Neutrophil (primary cell): ENCODE results near the gene CLIC5.

ENCODE experiments used
- H3K27ac ChIP-seq: fragments of 200-600 bp; sonication (generic); 2 replicates; pipeline ENCODE4 v1.5.1; 2016; ENCODE audit warnings: mild to moderate bottlenecking, moderate library complexity
- H3K27me3 ChIP-seq: fragments of 200-600 bp; sonication (generic); 2 replicates; pipeline ENCODE4 v1.6.0; 2016; ENCODE audit warnings: mild to moderate bottlenecking
- H3K36me3 ChIP-seq: fragments of 200-600 bp; sonication (generic); 2 replicates; pipeline ENCODE4 v1.5.1; 2017
- H3K4me1 ChIP-seq, 2 experiments: fragments of 200-600 bp in 1 of 2; sonication (generic) in 1 of 2; 1 replicate in 1 of 2; 2 replicates in 1 of 2; pipeline versions ENCODE4 v1.5.1 to v1.6.1; 2013 to 2016; ENCODE audit warnings: low read depth in 1 of 2, low read length in 1 of 2, mild to moderate bottlenecking in 1 of 2, moderate library complexity in 1 of 2; ENCODE audit not compliant: control insufficient read depth in 1 of 2, insufficient read depth in 1 of 2
- H3K4me3 ChIP-seq, 2 experiments: fragments of 200-600 bp in 1 of 2; sonication (generic) in 1 of 2; 1 replicate in 1 of 2; 2 replicates in 1 of 2; pipeline ENCODE4 v1.5.1; 2013 to 2016; ENCODE audit warnings: low read depth in 1 of 2, low read length in 1 of 2, mild to moderate bottlenecking in 1 of 2, moderate library complexity in 1 of 2
- H3K9me3 ChIP-seq: fragments of 200-600 bp; sonication (generic); 2 replicates; pipeline ENCODE4 v1.5.1; 2016
- TF ChIP-seq, protein P1 (sequence below): fragments of 200-600 bp; sonication (generic); IDR thresholded peaks from 2 replicates; pipeline ENCODE4 v1.5.1; 2016; ENCODE audit warnings: antibody characterized with exemption

CLIC5 gene

DNA sequence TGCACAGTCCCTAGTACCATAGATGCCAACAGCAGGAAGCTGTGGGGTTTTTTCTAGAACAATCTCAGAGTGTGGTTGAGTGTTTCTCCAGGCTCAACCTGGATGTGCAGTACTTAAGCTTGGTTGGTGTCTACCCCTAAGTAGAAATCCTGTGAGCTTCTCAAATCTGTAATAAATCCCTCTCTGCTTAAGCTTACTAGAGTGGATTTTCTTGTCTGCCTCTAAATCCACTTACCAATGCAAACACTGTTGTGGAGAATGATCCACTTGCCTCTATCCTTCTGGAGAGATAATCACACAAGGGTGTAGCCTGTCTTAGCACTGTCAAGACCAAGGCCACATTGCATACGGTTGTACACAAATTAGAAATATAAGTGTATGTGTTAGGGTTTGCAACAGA lies 43.3 kb upstream of the CLIC5 start:
- TF ChIP-seq, protein P1, sequence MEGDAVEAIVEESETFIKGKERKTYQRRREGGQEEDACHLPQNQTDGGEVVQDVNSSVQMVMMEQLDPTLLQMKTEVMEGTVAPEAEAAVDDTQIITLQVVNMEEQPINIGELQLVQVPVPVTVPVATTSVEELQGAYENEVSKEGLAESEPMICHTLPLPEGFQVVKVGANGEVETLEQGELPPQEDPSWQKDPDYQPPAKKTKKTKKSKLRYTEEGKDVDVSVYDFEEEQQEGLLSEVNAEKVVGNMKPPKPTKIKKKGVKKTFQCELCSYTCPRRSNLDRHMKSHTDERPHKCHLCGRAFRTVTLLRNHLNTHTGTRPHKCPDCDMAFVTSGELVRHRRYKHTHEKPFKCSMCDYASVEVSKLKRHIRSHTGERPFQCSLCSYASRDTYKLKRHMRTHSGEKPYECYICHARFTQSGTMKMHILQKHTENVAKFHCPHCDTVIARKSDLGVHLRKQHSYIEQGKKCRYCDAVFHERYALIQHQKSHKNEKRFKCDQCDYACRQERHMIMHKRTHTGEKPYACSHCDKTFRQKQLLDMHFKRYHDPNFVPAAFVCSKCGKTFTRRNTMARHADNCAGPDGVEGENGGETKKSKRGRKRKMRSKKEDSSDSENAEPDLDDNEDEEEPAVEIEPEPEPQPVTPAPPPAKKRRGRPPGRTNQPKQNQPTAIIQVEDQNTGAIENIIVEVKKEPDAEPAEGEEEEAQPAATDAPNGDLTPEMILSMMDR, result no peak
- Histone ChIP-seq H3K4me3 (no peak overlapping the region), H3K36me3 (no peaks in the 10 kb centered on the region), H3K9me3 (no peaks in the 10 kb centered on the region), H3K27ac (no peak overlapping the region), H3K4me1 (no peaks in the 10 kb centered on the region), H3K27me3 (no peaks in the 10 kb centered on the region)

DNA sequence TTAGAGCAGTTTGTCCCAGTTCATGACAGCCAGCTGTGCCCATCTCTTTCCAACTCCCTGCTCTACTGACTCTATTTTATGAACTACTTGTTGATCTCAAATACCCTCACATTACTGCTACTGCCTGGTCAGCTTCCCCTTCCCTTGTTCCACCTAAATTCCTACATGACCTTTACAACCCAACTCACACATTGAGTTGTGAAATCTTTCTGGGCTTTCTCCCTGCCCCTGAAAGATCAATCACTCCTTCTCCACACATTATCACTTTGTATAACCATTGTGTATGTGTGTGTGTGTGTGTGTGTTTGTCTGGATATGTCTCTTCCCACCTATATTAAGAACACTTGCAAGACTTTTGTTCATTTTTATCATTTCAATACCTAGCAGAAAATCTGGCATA lies 42.1 kb upstream of the CLIC5 start:
- Histone ChIP-seq H3K4me1 (no peaks in the 10 kb centered on the region), H3K36me3 (no peaks in the 10 kb centered on the region), H3K27me3 (no peaks in the 10 kb centered on the region), H3K27ac (no peak overlapping the region), H3K4me3 (no peak overlapping the region), H3K9me3 (no peaks in the 10 kb centered on the region)
- TF ChIP-seq, protein P1, result no peak

DNA sequence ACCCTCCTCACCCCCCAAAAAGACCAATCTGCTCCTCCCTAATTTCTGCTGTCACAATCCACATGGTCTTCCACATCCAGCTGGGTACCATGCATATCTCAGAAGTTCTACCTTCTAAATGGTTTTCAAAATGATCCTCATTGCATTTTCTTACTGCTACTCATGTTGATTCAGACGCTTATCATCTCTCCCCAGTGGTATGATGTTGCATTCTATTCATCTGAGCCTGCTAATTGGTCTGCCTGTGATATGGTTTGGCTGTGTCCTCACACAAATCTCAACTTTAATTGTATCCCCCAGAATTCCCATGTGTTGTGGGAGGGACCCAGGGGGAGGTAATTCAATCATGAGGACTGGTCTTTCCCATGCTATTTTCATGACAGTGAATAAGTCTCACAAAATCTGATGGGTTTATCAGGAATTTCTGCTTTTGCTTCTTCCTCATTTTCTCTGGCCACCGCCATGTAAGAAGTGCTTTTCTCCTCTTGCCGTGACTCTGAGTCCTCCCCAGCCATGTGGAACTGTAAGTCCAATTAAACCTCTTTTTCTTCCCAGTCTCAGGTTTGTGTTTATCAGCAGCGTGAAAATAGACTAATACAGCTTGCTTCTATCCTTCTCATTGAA lies 41.4 kb upstream of the CLIC5 start:
- Histone ChIP-seq H3K9me3 (no peaks in the 10 kb centered on the region), H3K4me3 (no peak overlapping the region), H3K27ac (no peak overlapping the region), H3K36me3 (no peaks in the 10 kb centered on the region), H3K4me1 (no peaks in the 10 kb centered on the region), H3K27me3 (no peaks in the 10 kb centered on the region)
- TF ChIP-seq, protein P1, result no peak

DNA sequence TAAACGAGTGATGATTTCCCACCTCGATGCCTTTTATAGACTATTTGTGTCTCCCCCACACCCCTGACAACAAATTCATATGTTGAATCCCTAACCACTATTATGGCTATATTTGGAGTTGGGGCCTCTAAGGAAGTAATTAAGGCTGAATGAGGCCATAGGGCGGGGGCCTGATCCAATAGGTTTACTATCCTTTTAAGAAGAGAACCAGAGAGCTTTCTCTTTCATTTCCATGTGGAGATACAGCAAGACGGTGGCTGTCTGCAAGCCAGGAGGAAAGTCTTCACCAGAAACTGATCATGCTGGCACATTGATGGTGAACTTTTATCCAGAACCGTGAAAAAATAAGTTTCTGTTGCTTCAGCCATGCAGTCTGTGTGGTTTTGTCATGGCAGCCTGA lies 38.9 kb upstream of the CLIC5 start:
- H3K36me3 ChIP-seq, result no peaks in the 10 kb centered on the region
- TF ChIP-seq, protein P1, result no peak
- H3K27ac ChIP-seq, result no peak overlapping the region
- H3K27me3 ChIP-seq, result no peaks in the 10 kb centered on the region
- H3K4me1 ChIP-seq, result no peaks in the 10 kb centered on the region
- H3K9me3 ChIP-seq, result no peaks in the 10 kb centered on the region
- no peak overlapping the region for H3K4me3 ChIP-seq

DNA sequence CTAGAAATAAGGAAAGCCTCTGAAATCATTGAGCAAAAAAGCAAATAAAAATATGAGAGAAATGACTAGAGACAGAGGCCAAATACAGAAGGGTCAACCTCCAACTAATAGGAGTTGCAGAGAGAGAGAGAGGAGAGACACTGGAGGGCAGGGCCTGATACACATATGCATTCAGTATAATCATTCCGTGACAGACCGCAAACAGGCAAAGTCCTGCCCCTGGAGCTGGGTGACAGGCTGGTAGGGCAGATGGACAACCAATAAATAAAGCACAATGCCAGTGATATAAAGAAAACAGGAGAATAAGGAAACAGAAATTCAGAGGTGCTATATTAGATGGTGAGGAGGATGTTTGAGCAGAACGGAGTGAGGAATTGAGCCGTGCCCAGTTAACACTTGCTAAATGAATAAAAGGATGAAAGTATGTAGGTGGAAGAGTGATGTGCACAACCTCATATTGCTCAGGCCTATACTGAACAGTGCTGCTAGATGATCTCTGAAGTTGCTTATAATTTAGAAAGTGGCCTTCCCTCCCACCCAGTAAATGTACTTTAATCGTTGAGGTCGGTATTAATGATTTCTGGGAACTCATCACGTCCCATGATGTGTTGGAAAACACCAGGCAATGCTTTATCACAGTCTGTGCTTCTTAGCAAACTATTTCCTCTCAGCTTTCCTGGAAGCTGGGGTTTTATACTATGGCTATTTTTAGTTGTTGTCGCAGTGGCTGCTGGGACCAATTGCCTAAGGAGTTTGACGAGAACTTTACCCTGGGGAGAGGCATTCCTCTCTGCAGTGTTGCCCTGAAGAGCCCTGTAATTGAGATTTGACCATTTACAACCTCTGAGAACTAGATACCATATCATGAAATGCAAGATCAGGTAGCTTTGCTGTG lies 37.6 kb upstream of the CLIC5 start:
- no peak overlapping the region for H3K27ac ChIP-seq
- no peaks in the 10 kb centered on the region for H3K4me1 ChIP-seq
- TF ChIP-seq, protein P1, result no peak
- H3K9me3 ChIP-seq, result no peaks in the 10 kb centered on the region
- no peak overlapping the region for H3K4me3 ChIP-seq
- H3K27me3 ChIP-seq, result no peaks in the 10 kb centered on the region
- H3K36me3 ChIP-seq, result no peaks in the 10 kb centered on the region
